Endometrial microvascular endothelial cells (primary cell): ENCODE measurements around the gene AUP1. TPM values are rescaled to one million over a fixed set of nuclear protein-coding genes. Genes with fewer than 3 reads are reported as not detected.

ENCODE experiments used
- in situ Hi-C: cut with HindIII; loops from 2 replicates; pipeline ENCODE4 v1.10.0; 2017; ENCODE audit warnings: low sequenced_read_pairs, low pct_unique_long_range_greater_than_20kb; ENCODE audit errors: inconsistent ontology term
- total RNA-seq: library from RNA; depleted of rRNA; stranded (reverse); fragments of >200 nt; gene quantifications from one replicate; pipeline ENCODE4 v1.2.3, GENCODE V29; 2015; ENCODE audit errors: inconsistent ontology term

AUP1 gene
- total RNA-seq, 1 donor from 2014 or later: 135 TPM

DNA sequence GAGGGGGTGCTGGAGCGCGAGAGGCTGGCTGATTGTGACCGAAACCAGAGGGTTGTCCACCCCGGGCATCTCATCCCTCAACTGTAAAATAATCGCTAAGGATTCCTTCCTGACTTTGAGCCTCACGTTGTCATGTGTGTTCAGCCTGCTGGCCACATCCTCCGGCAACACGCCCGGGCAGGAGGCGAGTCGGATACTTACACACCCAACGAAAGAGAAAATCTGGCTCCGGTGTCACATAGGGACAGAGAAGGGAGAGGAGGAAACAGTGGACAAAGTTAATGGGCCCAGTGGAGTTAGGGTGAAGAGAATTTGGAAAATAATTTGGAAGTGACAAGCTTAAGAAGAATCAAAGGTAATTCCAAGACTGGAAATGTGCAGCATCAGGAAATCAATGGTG, 12.9 kb downstream of the AUP1 start:
- in situ Hi-C loops: no loop called here

GRCh38 chr2:74515981-74516633, 13.4 kb downstream of the AUP1 start:
- in situ Hi-C loops: no loop called here

DNA sequence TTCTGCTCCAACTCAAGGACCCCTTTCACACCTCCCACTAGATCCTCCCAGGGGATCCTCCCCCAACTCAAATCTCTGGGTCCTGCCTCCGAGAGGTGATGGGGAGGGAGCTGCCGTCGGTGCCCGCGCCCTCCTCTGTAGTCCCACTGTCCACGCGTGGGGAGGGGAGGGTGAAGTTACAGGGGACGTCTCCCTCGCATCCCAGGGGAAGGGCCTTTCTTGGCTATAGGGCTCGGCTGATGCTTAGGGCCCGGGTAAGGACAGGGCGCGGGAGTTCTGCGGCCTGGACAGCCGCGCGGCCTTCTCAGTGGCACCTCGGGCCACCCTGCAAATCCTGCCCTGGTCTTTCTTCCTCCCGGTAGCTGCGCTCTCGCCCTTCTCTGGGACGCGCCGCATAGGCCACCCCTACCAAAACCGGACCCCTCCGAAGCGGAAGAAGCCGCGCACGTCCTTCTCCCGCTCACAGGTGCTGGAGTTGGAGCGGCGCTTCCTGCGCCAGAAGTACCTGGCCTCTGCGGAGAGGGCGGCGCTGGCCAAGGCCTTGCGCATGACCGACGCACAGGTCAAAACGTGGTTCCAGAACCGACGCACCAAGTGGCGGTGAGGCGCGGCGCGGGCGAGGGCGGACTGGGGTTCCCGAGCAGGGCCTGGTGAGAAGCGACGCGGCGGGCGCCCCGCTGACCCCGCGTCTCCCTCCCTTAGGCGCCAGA, 14.1 kb downstream of the AUP1 start:
- in situ Hi-C loops: no loop called here

- in situ Hi-C loops: no loop called here
These were observed 14.9 kb downstream of the AUP1 start, which contains the start of gene TLX2 for GRCh38 chr2:74514368-74515270. TSS of gene TLX2 (plus strand) at chr2:74514450. CDS start at chr2:74514807, 357 bp downstream.

- in situ Hi-C loops: no loop called here
These were observed 15.7 kb downstream of the AUP1 start for GRCh38 chr2:74513605-74514367.

DNA sequence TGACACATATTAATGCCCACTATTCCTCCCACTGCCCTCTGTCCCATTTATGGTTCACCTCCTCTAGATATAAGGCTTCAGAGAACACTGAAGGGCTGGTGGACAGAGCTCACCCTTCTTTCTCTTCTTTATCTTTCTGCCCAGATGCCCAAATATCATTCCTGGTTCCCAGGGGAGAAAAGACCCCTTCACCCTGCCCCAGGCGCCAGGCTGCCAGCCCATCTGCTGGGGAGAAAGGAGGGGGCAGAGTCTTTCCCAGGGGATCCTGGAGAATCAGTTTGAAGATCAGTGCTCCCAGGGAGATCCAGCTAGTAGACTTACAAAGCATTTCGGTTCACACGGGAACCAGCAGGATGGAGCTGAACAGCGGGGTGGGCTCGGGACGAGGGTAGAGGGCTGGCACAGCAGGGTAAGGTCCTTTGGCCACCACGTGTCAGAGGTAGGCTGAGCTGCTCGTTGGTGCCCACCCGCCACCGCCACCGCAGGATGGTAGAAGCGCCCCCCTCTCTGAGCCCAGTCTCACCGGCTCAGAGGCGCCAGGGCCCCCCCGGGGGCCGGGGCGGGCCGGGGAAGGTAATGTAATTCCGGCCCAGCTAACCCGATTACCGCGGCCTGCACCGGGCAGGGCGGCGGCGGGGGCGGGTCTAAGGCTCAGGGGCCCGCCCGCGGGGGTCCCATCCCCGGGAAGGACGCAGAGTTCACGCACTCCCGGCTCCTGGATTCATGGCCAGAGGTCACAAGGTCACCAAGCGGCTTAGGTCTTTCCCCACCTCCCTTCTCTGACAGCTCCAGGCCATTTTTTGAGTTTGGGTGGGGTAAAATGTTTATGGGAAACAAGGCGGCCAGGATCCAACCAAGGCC, 16.5 kb downstream of the AUP1 start:
- in situ Hi-C loops: no loop called here

DNA sequence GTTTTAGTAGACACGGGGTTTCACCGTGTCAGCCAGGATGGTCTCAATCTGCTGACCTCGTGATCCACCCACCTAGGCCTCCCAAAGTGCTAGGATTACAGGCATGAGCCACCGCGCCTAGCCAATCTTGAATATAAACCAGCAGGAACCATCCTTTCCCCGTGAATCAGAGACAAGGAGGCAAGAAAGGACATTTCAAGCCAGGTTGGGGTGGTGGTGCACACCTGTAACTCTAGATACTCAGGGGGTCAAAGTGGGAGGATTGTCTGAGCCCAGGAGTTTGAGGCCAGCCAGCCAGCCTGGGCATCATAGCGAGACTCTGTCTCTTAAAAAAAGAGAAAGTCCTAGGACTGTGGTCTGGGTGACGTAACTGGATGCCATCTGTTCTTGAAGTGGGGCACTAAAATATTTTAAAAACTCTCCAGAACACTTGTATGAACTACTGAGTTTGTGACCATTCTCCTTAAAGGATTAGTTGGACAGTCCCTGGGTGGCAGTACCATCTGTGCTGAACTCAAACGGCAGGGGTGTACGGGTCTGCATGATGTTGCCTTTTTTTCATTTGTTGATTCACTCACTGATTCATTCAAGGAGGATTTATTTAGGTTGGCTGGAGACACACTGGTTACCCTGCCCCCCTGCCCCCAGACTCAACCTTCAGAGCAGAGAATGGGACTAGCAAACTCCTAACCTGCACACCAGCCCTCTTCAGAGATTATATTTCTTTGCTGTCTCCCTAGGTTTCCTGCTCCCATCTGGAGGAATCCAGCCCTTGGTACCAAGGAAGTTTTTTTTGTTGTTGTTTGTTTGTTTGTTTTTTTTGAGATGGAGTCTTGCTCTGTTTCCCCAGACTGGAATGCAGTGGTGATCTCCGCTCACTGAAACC, 18.2 kb downstream of the AUP1 start:
- in situ Hi-C loops: no loop called here

GRCh38 chr2:74510272-74510671, 19.2 kb downstream of the AUP1 start:
- in situ Hi-C loops: no loop called here

DNA sequence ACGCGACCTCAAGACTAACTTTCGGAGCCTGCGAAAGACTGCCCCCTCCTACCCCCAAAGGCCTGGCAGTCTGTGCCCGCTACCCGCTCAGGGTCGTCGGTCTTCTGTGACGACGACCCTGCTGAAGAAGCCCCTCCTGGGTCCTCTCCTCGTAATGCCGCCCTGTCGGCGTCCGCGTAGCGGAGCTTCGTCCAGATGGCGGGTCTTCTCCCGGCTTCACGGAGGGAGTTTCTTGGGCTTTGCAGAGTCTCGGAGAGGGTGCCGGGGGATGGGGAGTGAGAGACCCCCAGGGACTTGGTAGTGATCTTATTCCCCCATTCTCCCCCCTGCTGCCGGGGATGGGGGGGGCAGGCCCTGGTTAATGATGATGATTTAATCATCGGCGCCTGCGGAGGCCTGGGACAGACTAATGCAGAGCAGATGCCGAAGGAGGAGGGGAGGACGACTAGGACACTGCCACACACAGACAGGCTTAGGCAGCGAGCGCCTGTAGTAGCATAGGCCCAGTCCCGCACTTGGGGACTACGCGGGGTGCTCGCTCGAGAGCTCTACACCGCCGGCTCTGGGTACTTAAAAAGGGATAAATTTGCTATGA, 21.5 kb downstream of the AUP1 start:
- in situ Hi-C loops: no loop called here

DNA sequence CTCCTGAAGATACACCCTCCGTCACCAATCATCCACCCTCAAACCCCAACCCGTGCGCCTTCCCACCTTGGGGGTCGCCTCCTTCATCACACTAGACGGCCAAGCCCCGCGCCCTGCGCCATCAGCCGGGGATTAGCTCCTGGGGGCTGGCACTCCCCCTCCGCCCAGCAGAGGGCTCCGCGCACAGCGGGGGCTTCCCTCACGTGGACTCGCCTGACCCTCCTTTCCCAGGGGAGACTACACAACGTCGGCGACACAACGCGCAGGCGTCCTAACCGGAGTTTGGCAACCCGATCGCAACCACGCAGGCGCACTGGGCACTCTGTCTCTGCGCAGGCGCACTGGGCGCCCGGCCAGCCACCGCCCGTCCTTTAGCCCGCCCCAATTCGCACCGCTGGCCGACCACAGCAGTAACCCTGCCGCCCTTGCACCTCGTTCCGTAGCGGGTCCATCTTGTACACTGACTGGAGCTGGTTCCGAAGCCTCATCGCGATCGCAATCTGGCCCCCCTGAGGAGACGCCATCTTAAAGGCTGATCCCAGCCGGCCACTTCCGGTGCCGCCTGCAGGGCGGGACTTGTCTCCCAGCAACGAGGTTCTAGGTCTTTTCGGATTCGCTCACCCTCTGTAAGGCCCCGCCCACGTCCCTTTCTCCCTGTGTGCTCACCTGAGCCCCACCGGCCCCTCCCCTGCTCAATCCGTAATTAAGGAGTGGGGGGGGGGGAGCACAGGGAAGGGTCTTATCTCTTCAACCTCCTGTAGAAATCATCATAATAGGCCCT, 22.2 kb downstream of the AUP1 start, which contains the start of gene PCGF1:
PCGF1 (minus strand) TSS at position 551 of the 781 bp plus-strand sequence; CDS start at position 524, 27 bp downstream.
- in situ Hi-C loops: no loop called here

DNA sequence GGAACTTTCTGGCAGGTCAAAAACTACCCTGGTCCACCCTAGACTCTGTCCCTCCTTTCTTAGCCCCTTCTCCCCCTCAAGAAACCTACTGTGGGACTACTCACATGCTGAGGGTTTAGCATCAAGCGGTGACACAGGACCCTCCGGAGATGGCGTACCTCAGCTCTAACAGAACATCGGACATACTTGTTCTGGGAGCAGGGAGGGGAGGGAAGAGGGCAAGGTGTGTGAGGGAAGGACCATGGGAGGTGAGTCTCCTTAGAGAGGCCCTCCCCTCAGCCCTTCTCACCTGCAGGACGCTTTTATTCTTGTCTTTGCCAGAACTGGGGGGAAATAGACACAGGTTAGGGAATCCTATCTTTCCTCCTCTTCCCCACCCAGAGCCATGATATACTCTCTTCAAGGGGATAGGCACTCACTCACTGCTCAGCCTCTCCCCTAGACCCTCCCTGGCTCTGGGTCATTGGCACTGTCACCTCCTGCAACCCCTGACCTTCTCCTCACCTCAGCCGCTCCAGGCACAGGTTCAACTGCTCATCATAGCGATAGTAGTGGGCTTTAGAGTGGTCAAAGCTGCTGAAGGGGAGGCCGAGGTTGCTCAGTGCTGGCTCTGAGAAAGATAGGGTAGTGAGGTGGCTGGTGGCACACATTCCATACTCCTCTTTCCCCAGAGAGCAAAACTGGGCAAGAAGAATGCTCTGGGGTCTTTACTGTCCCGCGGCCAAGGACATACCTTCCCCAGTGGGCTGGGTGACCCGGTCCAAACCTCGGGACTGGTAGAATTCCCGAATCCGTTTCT, 23.9 kb downstream of the AUP1 start:
- in situ Hi-C loops: no loop called here

GRCh38 chr2:74504591-74504990, 24.9 kb downstream of the AUP1 start:
- in situ Hi-C loops: no loop called here

- in situ Hi-C loops: no loop called here
These were observed 25.7 kb downstream of the AUP1 start for GRCh38 chr2:74503506-74504475.
